T-helper 17 cell (primary cell): Measurements from ENCODE around the gene CYP19A1. TPM values are rescaled to one million over a fixed set of nuclear protein-coding genes. Genes with fewer than 3 reads are reported as not detected.
"Not testable (repeated sequence)": the region's sequence is repeated elsewhere in the genome, so short reads cannot be mapped to it uniquely, and the experiment has no call there.

Source experiments
- ATAC-seq: fragments of 150-1000 bp; cut with Tn5 transposase; 2 replicates; pipeline ENCODE4 v1.10.0; 2021; ENCODE audit warnings: mild to moderate bottlenecking, moderate library complexity
- DNase-seq, 3 donors: peaks; one replicate each; pipeline versions ENCODE4 v3.0.0 to v3.0.0-alpha.2; 2020 to 2021
- H3K9me3 ChIP-seq: one replicate; pipeline ENCODE4 v1.7.0; 2013; ENCODE audit warnings: low read length, mild to moderate bottlenecking; ENCODE audit not compliant: control insufficient read depth, poor library complexity, severe bottlenecking
- H3K27ac Mint-ChIP-seq: one replicate; pipeline ENCODE4 v1.8.0; 2022; ENCODE audit warnings: mild to moderate bottlenecking, moderate library complexity, mixed read lengths
- H3K27me3 Mint-ChIP-seq: one replicate; pipeline ENCODE4 v1.8.0; 2022; ENCODE audit warnings: mixed read lengths
- H3K36me3 Mint-ChIP-seq: one replicate; pipeline ENCODE4 v1.8.0; 2022; ENCODE audit warnings: low read depth, mixed read lengths
- H3K4me1 Mint-ChIP-seq: one replicate; pipeline ENCODE4 v1.8.0; 2022; ENCODE audit warnings: mild to moderate bottlenecking, mixed read lengths
- H3K4me3 Mint-ChIP-seq: one replicate; pipeline ENCODE4 v1.8.0; 2022; ENCODE audit warnings: mild to moderate bottlenecking, moderate library complexity, mixed read lengths
- total RNA-seq, 4 donors: library from RNA in 2 of 4; stranded (reverse) in 2 of 4; gene quantifications; one replicate each; pipeline ENCODE4 v1.2.3 and lab custom pipeline; 2022 to 2026

CYP19A1 gene
- total RNA-seq, 2 donors from 2014 or later = 0.70 to 1.1 TPM

- H3K27ac Mint-ChIP-seq = no peak overlapping the region
- ATAC-seq (no peak), DNase-seq (no peak)
- peaks cover 2% of the 10 kb centered on the region for H3K36me3 Mint-ChIP-seq
- peaks cover 5% of the 10 kb centered on the region for H3K4me1 Mint-ChIP-seq
- no peak overlapping the region for H3K4me3 Mint-ChIP-seq
- H3K9me3 ChIP-seq = no peaks in the 10 kb centered on the region
- H3K27me3 Mint-ChIP-seq = peaks cover 14% of the 10 kb centered on the region
Observed at GRCh38 chr15:51267703-51268083, 70.7 kb downstream of the CYP19A1 start.

- H3K27me3 Mint-ChIP-seq = peaks cover 14% of the 10 kb centered on the region
- peak overlapping the region; percentile 28 for H3K4me3 Mint-ChIP-seq
- DNase-seq (no peak), ATAC-seq (no peak)
- H3K9me3 ChIP-seq = no peaks in the 10 kb centered on the region
- H3K4me1 Mint-ChIP-seq = peaks cover 5% of the 10 kb centered on the region
- H3K36me3 Mint-ChIP-seq = peaks cover 2% of the 10 kb centered on the region
- H3K27ac Mint-ChIP-seq = no peak overlapping the region
Observed at GRCh38 chr15:51267051-51267702, 71.2 kb downstream of the CYP19A1 start.

GRCh38 chr15:51266656-51267050 lies 71.7 kb downstream of the CYP19A1 start:
- H3K9me3 ChIP-seq = no peaks in the 10 kb centered on the region
- Mint-ChIP-seq H3K36me3 (peaks cover 2% of the 10 kb centered on the region), H3K4me3 (peak overlapping the region; percentile 28), H3K27me3 (peaks cover 14% of the 10 kb centered on the region), H3K4me1 (peaks cover 5% of the 10 kb centered on the region), H3K27ac (no peak overlapping the region)
- ATAC-seq (no peak), DNase-seq (no peak)

GRCh38 chr15:51265037-51265555 lies 73.3 kb downstream of the CYP19A1 start:
- Mint-ChIP-seq H3K27ac (no peak overlapping the region), H3K27me3 (peaks cover 14% of the 10 kb centered on the region), H3K36me3 (peaks cover 2% of the 10 kb centered on the region), H3K4me1 (peaks cover 5% of the 10 kb centered on the region), H3K4me3 (no peak overlapping the region)
- no peaks in the 10 kb centered on the region for H3K9me3 ChIP-seq
- ATAC-seq (no peak), DNase-seq (no peak)

DNA sequence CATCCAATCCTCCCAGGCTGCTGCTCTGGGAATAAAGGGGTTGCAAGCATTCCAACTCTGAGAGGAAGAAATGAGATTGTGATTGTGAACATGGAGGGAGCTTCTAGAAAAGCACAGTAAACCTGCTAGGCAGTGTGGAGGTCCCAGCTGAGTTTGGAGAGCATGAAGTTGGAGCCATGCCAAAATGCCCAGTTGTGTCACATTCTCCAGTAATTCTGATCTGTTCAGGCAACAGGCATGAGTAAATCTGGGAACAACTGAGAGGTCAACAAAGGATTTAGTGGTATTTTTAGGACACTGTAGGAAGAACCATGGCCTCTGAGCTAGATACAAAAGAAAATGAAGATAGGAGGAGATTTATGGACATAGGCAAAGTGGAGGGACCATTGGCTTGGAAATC lies 74.7 kb downstream of the CYP19A1 start:
- no peak for ATAC-seq
- Mint-ChIP-seq H3K36me3 (peaks cover 2% of the 10 kb centered on the region), H3K27me3 (peaks cover 17% of the 10 kb centered on the region), H3K4me3 (no peak overlapping the region), H3K4me1 (peaks cover 5% of the 10 kb centered on the region), H3K27ac (no peak overlapping the region)
- no peaks in the 10 kb centered on the region for H3K9me3 ChIP-seq
- no peak for DNase-seq

- DNase-seq = no peak
- peaks cover 20% of the 10 kb centered on the region for H3K27me3 Mint-ChIP-seq
- H3K4me1 Mint-ChIP-seq = peaks cover 4% of the 10 kb centered on the region
- no peak overlapping the region for H3K27ac Mint-ChIP-seq
- no peak overlapping the region for H3K4me3 Mint-ChIP-seq
- peaks cover under 1% of the 10 kb centered on the region for H3K36me3 Mint-ChIP-seq
- H3K9me3 ChIP-seq = no peaks in the 10 kb centered on the region
- no peak for ATAC-seq
Observed at GRCh38 chr15:51263116-51263515, 75.3 kb downstream of the CYP19A1 start.

DNA sequence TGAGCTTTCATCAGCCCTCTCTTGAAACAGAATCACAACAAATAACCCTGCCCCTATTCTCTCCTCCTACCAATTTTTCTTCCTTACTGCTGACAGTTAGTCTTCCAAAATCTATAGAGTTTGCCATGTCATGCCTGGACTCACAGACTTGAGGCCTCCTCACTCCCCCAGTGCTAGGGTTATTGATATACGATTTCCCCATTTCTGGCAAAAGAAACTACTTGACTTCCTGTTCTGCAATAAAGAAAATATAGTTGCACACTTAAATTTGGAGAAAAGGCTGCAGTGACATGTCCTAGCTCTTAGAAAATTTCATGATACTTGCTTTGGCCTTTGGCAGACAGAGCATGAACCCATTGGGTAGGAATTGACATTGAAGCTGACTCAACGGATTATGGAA lies 75.9 kb downstream of the CYP19A1 start:
- Mint-ChIP-seq H3K4me1 (no peaks in the 10 kb centered on the region), H3K4me3 (no peak overlapping the region), H3K27me3 (peaks cover 14% of the 10 kb centered on the region), H3K36me3 (no peaks in the 10 kb centered on the region), H3K27ac (no peak overlapping the region)
- DNase-seq = no peak
- no peak for ATAC-seq
- H3K9me3 ChIP-seq = no peaks in the 10 kb centered on the region

- not testable (repeated sequence) for H3K36me3 Mint-ChIP-seq, ATAC-seq
Observed at GRCh38 chr15:51261113-51261512, 77.3 kb downstream of the CYP19A1 start.

GRCh38 chr15:51260202-51260601 lies 78.2 kb downstream of the CYP19A1 start:
- Mint-ChIP-seq H3K4me3 (no peak overlapping the region), H3K27ac (no peak overlapping the region), H3K27me3 (peaks cover 9% of the 10 kb centered on the region), H3K36me3 (no peaks in the 10 kb centered on the region), H3K4me1 (no peaks in the 10 kb centered on the region)
- no peaks in the 10 kb centered on the region for H3K9me3 ChIP-seq
- no peak for DNase-seq
- ATAC-seq = no peak

More at GRCh38 chr15:51261113-51261512, 77.3 kb downstream of the CYP19A1 start:
- not testable (repeated sequence) for DNase-seq, H3K9me3 ChIP-seq, H3K27me3 Mint-ChIP-seq, H3K4me1 Mint-ChIP-seq, H3K4me3 Mint-ChIP-seq, H3K27ac Mint-ChIP-seq

DNA sequence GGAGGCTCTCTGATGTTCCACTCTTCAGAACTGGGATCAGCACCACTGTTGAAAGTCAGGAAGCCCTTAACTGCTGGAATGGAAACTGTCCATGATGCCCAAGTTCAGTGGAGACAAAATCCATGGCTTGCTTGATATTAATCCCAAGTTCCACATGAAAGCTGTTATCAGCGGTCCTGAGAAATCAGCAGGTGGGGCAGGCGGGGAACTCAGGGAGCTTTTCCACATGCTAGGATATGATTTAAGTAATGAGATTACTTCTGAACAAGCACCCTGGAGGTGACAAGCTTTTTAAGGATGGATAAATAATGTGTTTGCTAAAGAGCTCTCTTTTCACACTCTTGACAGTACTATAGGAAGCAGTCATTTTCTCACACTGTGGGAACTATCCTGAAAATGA lies 82.9 kb downstream of the CYP19A1 start:
- no peaks in the 10 kb centered on the region for H3K9me3 ChIP-seq
- DNase-seq (no peak), ATAC-seq (no peak)
- Mint-ChIP-seq H3K36me3 (no peaks in the 10 kb centered on the region), H3K4me1 (no peaks in the 10 kb centered on the region), H3K27me3 (peaks cover 25% of the 10 kb centered on the region), H3K4me3 (no peak overlapping the region), H3K27ac (no peak overlapping the region)

DNA sequence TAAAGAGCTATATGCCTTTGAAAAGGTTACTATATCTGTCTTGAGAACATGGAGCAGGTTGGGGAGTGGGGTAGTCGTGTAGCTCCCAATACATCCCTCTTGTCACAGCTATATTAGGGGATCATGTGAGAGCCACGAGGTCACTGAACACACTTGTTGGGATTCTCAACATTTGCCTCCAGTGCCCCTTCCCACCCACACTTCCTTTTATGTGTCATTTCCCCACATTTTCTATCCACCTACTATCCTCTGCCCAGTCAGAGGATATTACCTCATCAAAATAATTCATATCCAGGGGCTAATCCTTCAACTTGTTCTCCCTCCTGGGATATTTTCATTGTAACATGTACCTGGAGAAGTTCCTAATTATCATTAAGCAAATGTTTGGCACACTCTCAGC lies 85.0 kb downstream of the CYP19A1 start:
- no peaks in the 10 kb centered on the region for H3K9me3 ChIP-seq
- ATAC-seq (no peak), DNase-seq (no peak)
- no peak overlapping the region for H3K4me3 Mint-ChIP-seq
- no peak overlapping the region for H3K27ac Mint-ChIP-seq
- no peaks in the 10 kb centered on the region for H3K4me1 Mint-ChIP-seq
- no peaks in the 10 kb centered on the region for H3K36me3 Mint-ChIP-seq
- peaks cover 18% of the 10 kb centered on the region for H3K27me3 Mint-ChIP-seq

DNA sequence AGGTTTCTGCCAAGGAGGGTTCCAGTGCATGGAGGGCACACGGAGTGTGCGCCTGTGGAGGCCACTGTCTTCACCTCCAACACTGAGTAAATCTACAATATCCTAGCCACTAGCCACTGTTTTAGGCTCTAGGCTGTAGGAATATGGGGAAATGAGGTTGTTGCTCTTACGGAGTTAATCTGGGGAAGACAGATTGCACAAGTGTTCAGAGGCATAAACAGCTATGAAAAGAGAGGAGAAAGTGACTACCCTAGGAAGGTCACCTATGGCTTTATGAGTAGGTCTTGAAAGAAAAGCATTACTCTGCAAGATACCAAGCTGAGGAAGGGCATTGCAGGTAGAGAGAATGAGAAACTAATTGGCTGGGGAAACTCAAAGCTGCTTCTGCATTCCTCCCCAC lies 85.7 kb downstream of the CYP19A1 start:
- ATAC-seq (no peak), DNase-seq (no peak)
- Mint-ChIP-seq H3K27ac (no peak overlapping the region), H3K4me3 (no peak overlapping the region), H3K27me3 (peaks cover 21% of the 10 kb centered on the region), H3K36me3 (no peaks in the 10 kb centered on the region), H3K4me1 (no peaks in the 10 kb centered on the region)
- no peaks in the 10 kb centered on the region for H3K9me3 ChIP-seq

- DNase-seq (no peak), ATAC-seq (no peak)
- H3K27me3 Mint-ChIP-seq = peaks cover 22% of the 10 kb centered on the region
- H3K9me3 ChIP-seq = no peaks in the 10 kb centered on the region
- no peak overlapping the region for H3K27ac Mint-ChIP-seq
- H3K4me3 Mint-ChIP-seq = no peak overlapping the region
- no peaks in the 10 kb centered on the region for H3K4me1 Mint-ChIP-seq
- H3K36me3 Mint-ChIP-seq = peaks cover 2% of the 10 kb centered on the region
Observed at GRCh38 chr15:51251556-51251955, 86.8 kb downstream of the CYP19A1 start.
